NCI-H69 (cell line): ENCODE data around the gene ARHGAP21.

ENCODE experiments used
- DNase-seq: peaks from one replicate; lab custom pipeline; 2025; lab: John Stamatoyannopoulos, UW

Gene ARHGAP21

GRCh38 chr10:24574578-24575155 is 149.0 kb downstream of the ARHGAP21 start:
- DNase-seq, result no peak

DNA sequence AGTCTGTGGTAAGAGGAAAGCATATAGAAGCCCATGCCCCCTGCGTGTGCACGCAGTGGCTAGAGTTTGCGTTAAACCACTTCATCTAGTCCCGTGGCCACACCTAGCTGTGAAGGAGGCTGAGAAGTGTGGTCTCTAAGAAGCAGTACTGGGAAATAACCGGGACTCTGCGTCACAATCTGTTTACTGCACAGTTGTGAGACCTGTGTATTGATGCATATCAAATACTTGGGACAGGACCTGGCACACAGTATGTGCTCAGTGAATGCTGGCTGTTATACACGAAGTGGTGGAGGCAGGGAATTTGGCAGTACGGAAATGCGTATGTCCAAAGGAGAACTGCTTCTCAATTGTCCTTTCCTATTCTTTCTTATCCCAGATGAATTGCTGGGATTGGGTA is 149.5 kb downstream of the ARHGAP21 start:
- no peak for DNase-seq

DNA sequence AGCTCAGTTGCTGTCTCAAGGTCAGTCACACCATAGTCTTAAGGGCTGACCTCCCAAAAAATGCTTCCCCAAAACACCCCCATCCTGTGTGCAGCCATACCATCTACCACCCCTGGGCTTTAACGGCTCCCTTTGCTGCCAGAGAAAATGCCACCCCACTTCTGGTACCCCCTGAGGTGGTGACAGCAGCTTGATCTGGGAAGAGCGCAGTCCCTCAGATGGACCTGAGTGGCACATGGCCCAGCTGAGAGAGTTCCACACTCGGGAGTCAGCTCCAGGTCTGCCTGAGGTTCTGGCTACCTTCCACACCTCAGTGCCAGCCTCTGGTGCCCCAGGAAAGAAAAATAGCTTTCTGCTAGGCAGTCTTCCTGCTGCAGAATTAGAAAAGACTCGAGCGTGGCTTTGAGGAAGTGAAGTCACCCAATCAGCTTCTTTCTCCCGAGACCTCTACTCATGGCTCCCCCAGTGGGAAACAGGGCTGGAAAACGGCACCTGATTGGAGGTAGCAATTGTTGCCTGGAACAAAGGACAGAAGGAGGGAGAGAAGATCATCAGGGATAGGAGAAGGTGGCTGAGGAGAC is 151.7 kb downstream of the ARHGAP21 start:
- no peak for DNase-seq

DNA sequence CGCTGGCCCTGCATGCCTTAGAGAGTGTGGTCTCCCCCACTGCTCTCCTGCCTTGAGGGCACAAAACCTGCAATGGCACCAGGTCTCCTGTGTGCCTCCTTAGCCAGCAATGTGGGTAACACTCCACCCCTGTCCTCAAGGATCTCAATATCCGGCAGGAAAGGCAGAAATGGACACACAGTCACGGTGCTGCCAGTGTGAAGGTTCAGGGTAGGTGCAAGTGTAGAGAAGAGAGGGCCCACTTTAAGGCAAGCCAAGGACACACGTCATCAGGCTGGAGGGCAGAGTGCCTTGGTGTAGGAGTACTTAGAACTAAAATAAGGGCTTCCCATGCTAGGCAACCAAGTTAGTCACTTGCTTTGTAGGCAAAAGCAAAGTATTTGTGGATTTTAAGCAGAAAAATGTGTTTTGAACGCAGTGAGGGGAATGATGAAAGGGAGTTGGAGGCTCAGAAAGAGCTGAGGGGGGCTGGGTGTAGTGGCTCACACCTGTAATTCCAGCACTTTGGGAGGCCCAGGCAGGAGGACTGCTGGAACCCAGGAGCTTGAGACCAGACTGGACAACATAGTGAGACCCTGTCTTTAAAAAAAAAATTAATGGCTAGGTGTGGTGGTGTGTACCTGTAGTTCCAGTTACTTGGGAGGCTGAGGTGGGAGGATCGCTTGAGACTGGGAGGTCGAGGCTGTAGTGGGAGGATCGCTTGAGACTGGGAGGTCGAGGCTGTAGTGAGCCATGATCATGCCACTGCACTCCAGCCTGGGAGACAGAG is 152.8 kb downstream of the ARHGAP21 start:
- DNase-seq, result no peak

DNA sequence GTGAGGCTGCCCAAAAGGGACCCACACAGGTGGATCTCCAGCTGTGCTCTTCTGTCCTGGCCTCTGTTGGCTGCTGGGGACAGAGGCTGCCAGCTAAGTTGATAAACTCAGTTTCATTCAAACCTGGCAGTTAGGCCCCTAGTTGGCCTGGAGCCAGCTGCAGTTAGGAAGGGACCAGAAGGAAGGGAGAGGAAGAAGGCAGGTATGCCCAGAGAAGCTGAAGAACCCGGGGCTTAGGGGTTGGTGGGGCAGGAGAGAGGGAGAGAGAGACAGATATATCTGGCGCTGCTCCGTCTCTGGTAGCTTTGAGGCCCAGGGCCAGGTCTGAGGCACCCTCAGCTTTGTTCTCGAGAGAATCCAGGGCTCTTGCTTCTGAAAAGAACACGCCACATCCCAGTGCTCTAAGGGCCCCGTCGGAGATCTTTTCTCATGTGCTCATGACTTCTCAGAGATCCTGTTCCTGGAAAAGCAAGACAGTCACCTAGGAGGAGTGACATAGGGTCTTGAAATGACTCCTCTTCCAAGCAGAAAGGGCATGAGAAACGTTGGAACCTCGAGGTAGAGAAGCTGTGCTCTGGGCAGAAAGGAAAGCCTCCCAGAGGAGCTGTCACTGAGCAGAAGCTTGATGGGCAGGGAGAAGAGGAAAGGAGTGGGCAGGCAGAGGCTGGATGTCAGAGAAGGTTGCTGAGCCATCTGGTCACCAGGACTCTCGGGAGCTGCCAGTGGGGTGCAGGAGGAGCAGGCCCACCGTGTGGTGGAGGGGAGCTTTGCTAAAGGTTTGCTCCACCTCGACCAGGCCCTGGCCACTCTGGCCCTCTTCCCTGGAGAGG is 153.6 kb downstream of the ARHGAP21 start:
- peak; percentile 16 for DNase-seq

DNA sequence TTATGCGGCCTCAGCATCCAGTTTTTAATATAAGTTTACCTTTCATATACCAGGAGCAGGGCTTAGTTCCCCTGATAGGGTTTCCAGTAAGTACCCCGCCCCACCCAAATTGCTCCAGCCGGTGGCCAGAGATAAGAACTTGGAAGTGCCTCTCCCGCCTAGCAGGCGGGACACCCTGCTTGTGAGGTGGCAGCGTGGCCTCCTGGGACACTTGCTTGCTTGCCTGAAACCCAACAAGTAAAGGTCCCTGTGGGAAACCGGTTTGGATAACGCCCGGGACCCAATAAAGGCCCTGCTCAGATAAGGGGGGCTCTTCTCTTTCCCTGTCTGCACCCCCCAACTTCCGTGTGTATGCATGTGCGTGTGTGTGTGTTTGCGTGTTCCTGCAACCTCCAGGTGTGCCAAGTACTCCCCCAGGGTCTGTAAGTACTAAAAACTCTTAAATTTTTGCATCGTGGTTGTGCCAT is 154.3 kb downstream of the ARHGAP21 start:
- DNase-seq, result no peak

GRCh38 chr10:24568042-24568441 is 155.6 kb downstream of the ARHGAP21 start:
- no peak for DNase-seq

DNA sequence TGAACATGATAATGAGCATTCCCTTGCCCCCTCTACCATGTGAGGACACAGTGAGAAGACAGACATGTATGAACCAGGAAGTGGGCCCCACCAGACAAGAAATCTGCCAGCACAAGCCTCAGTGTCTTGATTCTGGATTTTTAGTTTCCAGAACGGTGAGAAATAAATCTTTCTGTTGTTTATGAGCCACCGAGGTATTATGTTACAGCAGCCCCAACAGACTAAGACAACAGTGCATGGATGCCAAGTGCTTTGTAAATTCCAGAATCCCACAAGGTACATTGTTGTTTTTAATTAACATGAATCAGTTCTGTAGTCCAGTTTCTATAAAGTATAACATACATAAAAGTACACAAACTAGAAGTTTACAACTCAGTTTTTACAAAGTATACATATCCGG is 162.2 kb downstream of the ARHGAP21 start:
- no peak for DNase-seq

DNA sequence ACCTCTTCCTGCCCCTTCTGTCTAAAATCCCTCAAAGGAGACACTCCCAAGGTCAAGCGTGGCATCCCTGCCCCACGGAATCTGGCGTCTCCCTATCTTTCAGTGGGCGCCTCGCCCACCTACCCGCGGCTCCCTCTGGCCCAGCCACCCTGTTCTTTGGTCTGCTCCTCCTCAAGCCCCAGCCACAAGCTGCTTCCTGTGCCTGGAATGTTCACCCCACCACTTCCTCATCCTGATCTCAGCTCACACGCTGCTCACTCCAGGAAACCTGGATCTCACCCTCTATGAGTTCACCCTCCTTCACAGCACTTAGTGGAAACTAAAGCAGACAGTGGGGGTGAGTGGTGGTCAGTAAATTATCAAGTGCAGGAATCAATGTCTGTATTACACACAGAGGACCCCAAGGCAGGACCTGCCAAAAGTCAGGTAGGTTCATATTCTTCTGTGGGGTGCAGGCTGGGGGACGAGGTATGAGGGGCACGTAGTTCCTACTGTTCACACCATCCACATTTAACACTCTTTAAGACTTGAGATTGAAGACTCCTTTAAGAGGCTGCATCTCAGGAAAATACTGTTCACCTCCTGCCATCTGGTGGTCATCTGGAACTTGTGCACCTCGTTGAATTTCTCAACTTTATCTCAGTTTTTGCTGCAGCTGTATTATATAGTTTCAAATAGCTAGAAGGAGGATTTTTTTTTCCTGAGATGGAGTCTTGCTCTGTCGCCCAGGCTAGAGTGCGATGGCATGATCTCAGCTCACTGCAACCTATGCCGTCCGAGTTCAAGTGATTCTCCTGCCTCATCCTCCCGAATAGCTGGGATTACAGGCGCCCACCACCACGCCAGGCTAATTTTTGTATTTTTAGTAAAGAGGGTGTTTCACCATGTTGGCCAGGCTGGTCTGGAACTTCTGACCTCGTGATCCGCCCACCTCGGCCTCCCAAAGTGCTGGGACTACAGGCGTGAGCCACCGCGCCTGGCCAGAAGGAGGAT is 166.6 kb downstream of the ARHGAP21 start:
- peak; percentile 41 for DNase-seq

GRCh38 chr10:24556126-24556749 is 167.4 kb downstream of the ARHGAP21 start:
- no peak for DNase-seq

DNA sequence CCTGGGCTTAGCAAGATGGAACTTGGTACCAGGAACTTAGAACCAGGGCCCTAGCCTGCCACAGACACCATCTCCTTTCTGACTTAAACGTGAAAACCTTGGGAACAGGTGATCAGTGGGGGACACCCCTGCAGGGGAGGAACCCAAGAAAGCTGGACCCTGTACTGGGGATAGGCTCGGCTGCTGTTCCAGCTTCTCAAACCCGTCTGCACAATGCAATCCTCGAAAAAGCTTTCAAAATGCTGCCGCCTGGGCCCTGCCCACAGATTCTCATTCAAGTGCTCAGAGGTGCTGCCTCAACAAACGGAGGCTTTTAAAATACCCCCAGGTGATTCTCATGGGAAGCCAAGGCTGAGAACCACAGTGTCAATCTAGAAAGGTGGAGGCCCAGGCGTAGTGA is 169.7 kb downstream of the ARHGAP21 start:
- no peak for DNase-seq

DNA sequence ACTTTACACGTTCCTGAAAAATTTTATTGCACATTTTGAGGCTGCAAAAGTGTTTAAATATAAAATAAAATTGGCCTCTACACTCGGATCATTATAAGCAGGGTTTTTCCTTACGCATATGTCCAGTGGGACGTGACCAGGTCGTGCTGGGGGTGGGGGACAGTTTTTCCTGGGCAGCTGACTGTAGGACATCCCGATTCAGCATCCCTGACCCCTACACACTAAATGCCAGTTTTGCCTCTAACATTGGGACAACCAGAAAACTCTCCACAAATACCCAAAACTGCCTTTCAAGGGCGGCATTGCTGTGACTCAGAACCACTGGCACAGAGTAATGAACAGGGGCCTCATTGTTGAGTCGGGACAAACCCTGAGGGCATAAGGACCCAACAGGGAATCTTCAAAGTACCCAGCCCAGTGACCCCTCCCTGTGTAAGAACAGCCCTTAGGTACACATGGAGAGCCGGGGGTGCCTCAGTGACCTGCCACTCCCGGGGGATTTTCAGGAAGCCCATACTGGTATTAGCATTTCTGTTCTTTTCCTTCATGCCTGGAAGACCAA is 170.6 kb downstream of the ARHGAP21 start:
- no peak for DNase-seq

DNA sequence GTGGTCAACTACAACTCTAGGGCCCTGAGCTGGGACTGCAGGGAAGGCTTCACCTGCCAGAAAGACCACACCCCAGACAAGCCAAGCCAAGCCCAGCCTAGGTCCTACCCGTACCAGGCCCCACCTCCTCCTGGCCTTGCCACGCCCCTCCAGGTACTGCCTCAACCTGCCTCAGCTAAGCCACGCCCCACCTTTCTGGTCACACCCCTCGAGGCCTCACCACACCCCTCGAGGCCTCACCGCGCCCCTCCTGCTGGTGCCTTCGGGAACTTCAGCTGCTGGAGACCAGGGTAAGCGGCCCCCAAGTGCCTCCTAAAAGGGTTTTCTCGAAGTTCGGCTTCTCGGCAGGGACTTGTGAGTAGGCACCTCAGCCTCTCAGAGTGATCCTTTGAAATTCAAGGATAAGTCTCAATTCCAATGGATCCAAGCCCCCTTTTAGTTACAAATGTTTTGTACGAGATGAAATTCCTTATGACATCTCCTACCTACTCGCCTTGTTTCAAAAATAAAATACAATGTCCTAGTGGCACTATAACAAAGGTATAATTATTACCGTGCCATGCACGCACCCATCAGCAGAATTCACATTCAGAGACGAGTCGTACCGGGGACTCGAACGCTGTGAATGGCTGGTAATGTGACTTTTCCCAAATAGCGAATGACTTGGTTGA is 171.2 kb downstream of the ARHGAP21 start:
- peak; percentile 58 for DNase-seq

GRCh38 chr10:24551161-24551560 is 172.5 kb downstream of the ARHGAP21 start:
- DNase-seq, result no peak

DNA sequence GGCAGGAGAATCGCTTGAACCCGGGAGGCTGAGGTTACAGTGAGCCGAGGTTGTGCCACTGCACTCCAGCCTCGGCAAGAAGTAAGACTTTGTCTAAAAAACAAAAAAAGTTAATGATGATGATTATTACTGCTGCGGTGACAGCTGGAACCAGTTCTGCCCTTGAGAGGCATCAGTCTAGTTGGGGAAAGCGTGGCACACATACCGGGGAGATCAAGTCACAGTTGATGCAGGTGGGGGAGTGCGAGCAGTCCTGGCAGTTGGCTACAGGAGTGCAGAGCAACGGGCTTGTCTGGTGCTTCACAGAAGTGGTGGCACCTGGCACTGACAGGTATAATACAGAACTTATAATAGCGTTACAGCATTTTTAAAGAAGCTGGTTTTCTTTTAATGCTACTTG is 173.0 kb downstream of the ARHGAP21 start:
- DNase-seq, result no peak

- DNase-seq, result no peak
These were observed 178.1 kb downstream of the ARHGAP21 start for GRCh38 chr10:24545585-24545984.

- no peak for DNase-seq
These were observed 178.9 kb downstream of the ARHGAP21 start for GRCh38 chr10:24544776-24545175.

DNA sequence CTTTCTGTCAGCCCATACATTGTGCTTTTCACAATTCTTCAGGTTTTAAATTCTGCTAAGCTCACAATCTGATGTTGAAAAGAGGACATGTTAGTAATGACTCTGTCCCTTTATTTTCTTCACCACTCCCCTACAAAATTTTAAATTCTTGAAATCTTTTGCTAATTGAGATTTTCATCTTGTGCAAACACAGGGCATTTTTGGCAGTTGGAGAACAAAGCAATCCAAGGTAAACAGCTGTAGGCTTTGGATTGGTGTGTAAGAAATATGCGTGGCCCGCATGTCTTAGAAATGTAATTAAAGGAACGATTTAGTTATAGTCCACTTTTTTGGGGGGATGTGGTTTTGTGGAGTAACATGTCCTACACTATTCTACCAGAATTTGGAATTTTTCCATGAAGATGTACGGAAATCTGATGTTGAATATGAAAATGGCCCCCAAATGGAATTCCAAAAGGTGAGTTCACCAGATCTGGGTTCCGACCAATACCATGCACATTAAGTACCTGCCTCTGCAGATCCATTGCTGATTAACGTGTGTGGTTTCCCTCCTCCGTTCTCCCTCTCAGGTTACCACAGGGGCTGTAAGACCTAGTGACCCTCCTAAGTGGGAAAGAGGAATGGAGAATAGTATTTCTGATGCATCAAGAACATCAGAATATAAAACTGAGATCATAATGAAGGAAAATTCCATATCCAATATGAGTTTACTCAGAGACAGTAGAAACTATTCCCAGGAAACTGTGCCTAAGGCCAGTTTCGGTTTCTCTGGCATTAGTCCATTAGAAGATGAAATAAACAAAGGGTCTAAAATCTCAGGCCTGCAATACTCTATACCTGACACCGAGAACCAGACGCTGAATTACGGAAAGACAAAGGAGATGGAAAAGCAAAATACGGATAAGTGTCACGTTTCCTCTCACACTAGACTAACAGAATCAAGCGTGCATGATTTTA is 181.1 kb downstream of the ARHGAP21 start:
- no peak for DNase-seq
